A549 (cell line): ENCODE data around the gene CCDC120. TPM values are rescaled to one million over a fixed set of nuclear protein-coding genes. Genes with fewer than 3 reads are reported as not detected.

Experiments
- ATAC-seq, 2 experiments: fragments of 200-7000 bp in 1 of 2; fragments of >200 bp in 1 of 2; cut with Nextera tagmentation in 1 of 2; cut with Tn5 transposase in 1 of 2; 3 replicates each; pipeline versions ENCODE4 v1.8.0 to v1.9.1; 2018 to 2020; ENCODE audit warnings: mild to moderate bottlenecking in 1 of 2, moderate library complexity in 1 of 2
- CTCF ChIA-PET: fragments of 300-600 bp; sonication (Branson Sonifier 250); formaldehyde crosslinking; extraction: SDS; loops from one replicate; lab custom pipeline; 2021; ENCODE audit warnings: antibody characterized with exemption, inconsistent platforms; lab: Yijun Ruan, JAX
- POLR2A ChIA-PET: fragments of 350-600 bp; formaldehyde crosslinking; extraction: SDS; loops from one replicate; lab custom pipeline; 2021; ENCODE audit warnings: antibody characterized with exemption, inconsistent platforms; lab: Yijun Ruan, JAX
- DNase-seq, 2 experiments: peaks; one replicate each; pipeline versions ENCODE4 v3.0.0 to v3.0.0-alpha.2; 2011 to 2016; ENCODE audit warnings: low read depth in 1 of 2, low spot score in 1 of 2
- FAIRE-seq: peaks from 2 replicates; lab custom pipeline; 2011; peaks lifted over from hg19 to GRCh38; lab: Jason Lieb, UNC
- H3K27ac ChIP-seq, 2 experiments: fragments of >200 bp; sonication (Bioruptor Twin); formaldehyde crosslinking; 3 replicates each; pipeline ENCODE4 v1.5.1; 2016 to 2017
- H3K4me1 ChIP-seq: fragments of >200 bp; sonication (Bioruptor Twin); formaldehyde crosslinking; 3 replicates; pipeline ENCODE4 v1.6.1; 2016
- H3K4me2 ChIP-seq: fragments of >200 bp; sonication (Bioruptor Twin); formaldehyde crosslinking; 3 replicates; pipeline ENCODE4 v1.6.1; 2016
- H3K4me3 ChIP-seq: fragments of >200 bp; sonication (Bioruptor Twin); formaldehyde crosslinking; 3 replicates; pipeline ENCODE4 v1.5.1; 2016
- H3K9me3 ChIP-seq: fragments of >200 bp; sonication (Bioruptor Twin); formaldehyde crosslinking; 3 replicates; pipeline ENCODE4 v1.6.1; 2016
- ATOH8 ChIP-seq: fragments of 250-450 bp; sonication (Bioruptor Pico); IDR thresholded peaks from 2 replicates; pipeline ENCODE4 v1.5.0; 2020; ENCODE audit warnings: low read depth, mild to moderate bottlenecking, moderate library complexity
- BHLHE40 ChIP-seq: IDR thresholded peaks from 2 replicates; pipeline ENCODE4 v1.6.1; 2012; ENCODE audit warnings: low read depth, low read length, inconsistent platforms
- CHD2 ChIP-seq: fragments of 150-350 bp; IDR thresholded peaks from 2 replicates; pipeline ENCODE4 v1.6.1; 2014; ENCODE audit warnings: low read length; ENCODE audit not compliant: partially characterized antibody
- CHD4 ChIP-seq: fragments of 200-600 bp; sonication (generic); IDR thresholded peaks from 2 replicates; pipeline ENCODE4 v1.6.1; 2016; ENCODE audit warnings: antibody characterized with exemption, mild to moderate bottlenecking, borderline replicate concordance
- CTCF ChIP-seq: fragments of >200 bp; sonication (Bioruptor Twin); formaldehyde crosslinking; IDR thresholded peaks from 3 replicates; pipeline ENCODE4 v1.5.1; 2016
- EHMT2 ChIP-seq: fragments of 200-600 bp; sonication (generic); IDR thresholded peaks from 2 replicates; pipeline ENCODE4 v1.6.1; 2016; ENCODE audit warnings: antibody characterized with exemption, low read depth, mild to moderate bottlenecking, moderate library complexity
- EP300 ChIP-seq, 2 experiments: fragments of >200 bp; sonication (Bioruptor Twin); formaldehyde crosslinking; IDR thresholded peaks; 2 replicates in 1 of 2; 3 replicates in 1 of 2; pipeline ENCODE4 v1.6.1; 2016 to 2017
- ESRRA ChIP-seq: fragments of 150-350 bp; IDR thresholded peaks from 2 replicates; pipeline ENCODE4 v1.6.1; 2014; ENCODE audit warnings: mild to moderate bottlenecking, low read length, borderline replicate concordance
- GATA3 ChIP-seq: IDR thresholded peaks from 2 replicates; pipeline ENCODE4 v1.6.1; 2012; ENCODE audit warnings: borderline replicate concordance
- HES2 ChIP-seq: fragments of >200 bp; sonication (Bioruptor Twin); formaldehyde crosslinking; IDR thresholded peaks from 2 replicates; pipeline ENCODE4 v1.6.1; 2016
- JUN ChIP-seq, 2 experiments: fragments of >200 bp; sonication (Bioruptor Twin); formaldehyde crosslinking; IDR thresholded peaks; 2 replicates in 1 of 2; 3 replicates in 1 of 2; pipeline ENCODE4 v1.6.1; 2016 to 2017
- JUNB ChIP-seq: fragments of >200 bp; sonication (Bioruptor Twin); formaldehyde crosslinking; IDR thresholded peaks from 2 replicates; pipeline ENCODE4 v1.6.1; 2016
- KDM1A ChIP-seq: fragments of 200-600 bp; sonication (generic); IDR thresholded peaks from 2 replicates; pipeline ENCODE4 v1.6.1; 2016; ENCODE audit warnings: low read depth, mild to moderate bottlenecking
- KDM5A ChIP-seq: fragments of 200-600 bp; sonication (generic); IDR thresholded peaks from 2 replicates; pipeline ENCODE4 v1.6.1; 2016; ENCODE audit warnings: antibody characterized with exemption, mild to moderate bottlenecking
- MAX ChIP-seq: IDR thresholded peaks from 2 replicates; pipeline ENCODE4 v1.6.1; 2012
- MYC ChIP-seq: IDR thresholded peaks from 2 replicates; pipeline ENCODE4 v1.6.1; 2012; ENCODE audit warnings: mild to moderate bottlenecking, inconsistent platforms, low read length, improper control_type of control experiment, borderline replicate concordance
- NR3C1 ChIP-seq: fragments of >200 bp; sonication (Bioruptor Twin); formaldehyde crosslinking; IDR thresholded peaks from 3 replicates; pipeline ENCODE4 v1.6.1; 2017
- PHF8 ChIP-seq: fragments of 200-600 bp; sonication (generic); IDR thresholded peaks from 2 replicates; pipeline ENCODE4 v1.6.1; 2016; ENCODE audit warnings: low read depth, mild to moderate bottlenecking, antibody characterized with exemption, moderate library complexity, borderline replicate concordance
- POLR2A ChIP-seq: IDR thresholded peaks from 2 replicates; pipeline ENCODE4 v1.6.1; 2012; ENCODE audit warnings: mild to moderate bottlenecking, low read length
- POLR2AphosphoS2 ChIP-seq: conservative IDR thresholded peaks from 2 replicates; pipeline ENCODE4 v1.6.1; 2012; ENCODE audit warnings: low read length, improper control_type of control experiment, inconsistent platforms
- RARB ChIP-seq: fragments of 250-450 bp; sonication (Bioruptor Pico); IDR thresholded peaks from 2 replicates; pipeline ENCODE4 v1.8.0; 2021; ENCODE audit warnings: mild to moderate bottlenecking, moderate library complexity
- TFCP2L1 ChIP-seq: fragments of 250-450 bp; sonication (Bioruptor Pico); IDR thresholded peaks from 2 replicates; pipeline ENCODE4 v1.5.0; 2021; ENCODE audit warnings: mild to moderate bottlenecking
- ZNF302 ChIP-seq: fragments of 250-450 bp; sonication (Bioruptor Pico); IDR thresholded peaks from 2 replicates; pipeline ENCODE4 v1.9.0; 2021; ENCODE audit warnings: inconsistent platforms, mild to moderate bottlenecking, moderate library complexity
- WGBS: methylation state at CpG from one replicate; pipeline ENCODE4 v1.1.6; 2017; ENCODE audit errors: missing lambda C conversion rate; 5-methylcytosine and 5-hydroxymethylcytosine counted together
- polyA plus RNA-seq, 4 experiments: library from polyadenylated mRNA; depleted of rRNA in 3 of 4; stranded (reverse); fragments of >200 nt; fragmentation: RNase III in 1 of 4; extraction: RNeasy Plus Mini Kit Qiagen cat#74134 plus additional on column Dnase treatment in 1 of 4; gene quantifications; 2 replicates in 3 of 4; 3 replicates in 1 of 4; pipeline ENCODE4 v1.2.3, GENCODE V29; 2011 to 2017

CCDC120 gene
- polyA plus RNA-seq, 2 of the 4 experiments (the other 2 are of a cell fraction): 1.6 to 4.1 TPM

- no peak for TF ChIP-seq KDM1A
Observed at GRCh38 chrX:49082271-49082871, 23.6 kb downstream of the CCDC120 start (continued).

GRCh38 chrX:49089553-49089952, 30.8 kb downstream of the CCDC120 start:
- TF ChIP-seq ESRRA: no peak
- TF ChIP-seq PHF8: no peak
- TF ChIP-seq POLR2A: no peak
- TF ChIP-seq EHMT2: no peak
- TF ChIP-seq KDM5A: no peak
- no peak for TF ChIP-seq MAX
- no peak for TF ChIP-seq CTCF
- no peak for TF ChIP-seq EP300 (IDR thresholded peaks at IDR 0.05)
- no peak for TF ChIP-seq HES2
- no peak for TF ChIP-seq NR3C1
- no peak for TF ChIP-seq JUN (IDR thresholded peaks at IDR 0.05)
- TF ChIP-seq CHD2: no peak
- POLR2A ChIA-PET: no interaction called here
- no peaks in the 10 kb centered on the region for H3K4me1 ChIP-seq
- no peak overlapping the region for H3K27ac ChIP-seq
- no peak for ATAC-seq
- CTCF ChIA-PET: interaction anchor here (0.8 to 2.4 kb wide), 4 partner anchors 9 to 17 kb away, joined by 3 to 10 read pairs (median 4); no protein-coding TSS in a partner anchor
- no peaks in the 10 kb centered on the region for H3K9me3 ChIP-seq
- no peak overlapping the region for H3K4me2 ChIP-seq
- H3K4me3 ChIP-seq: no peak overlapping the region
- no peak for FAIRE-seq
- 76% methylated on average over 4 of the region's 4 CpGs for WGBS
- no peak for DNase-seq

GRCh38 chrX:49096419-49096818, 37.6 kb downstream of the CCDC120 start:
- no peak for FAIRE-seq
- ChIA-PET CTCF (no interaction called here), POLR2A (no interaction called here)
- Histone ChIP-seq H3K4me3 (no peak overlapping the region), H3K9me3 (no peaks in the 10 kb centered on the region), H3K27ac (no peak overlapping the region), H3K4me1 (0 out of 3 replicates have a peak, but pooled peaks cover 4% of the 10 kb centered on the region), H3K4me2 (no peak overlapping the region)
- ATAC-seq: no peak
- WGBS: 99% methylated on average over 4 of the region's 4 CpGs
- TF ChIP-seq ZNF302 (CRISPR knock-in tag) (no peak), CTCF (no peak), GATA3 (no peak), HES2 (no peak), JUNB (no peak), TFCP2L1 (CRISPR knock-in tag) (no peak), RARB (CRISPR knock-in tag) (no peak), JUN (IDR thresholded peaks at IDR 0.05) (no peak), ATOH8 (CRISPR knock-in tag) (no peak), CHD4 (no peak), POLR2AphosphoS2 (no peak), KDM5A (no peak), NR3C1 (no peak), MYC (no peak), BHLHE40 (no peak)
- no peak for DNase-seq
